GM18873 (cell line): ENCODE data around the gene PNMA6E.

Source experiments
- ATAC-seq: cut with Tn5 transposase; IDR thresholded peaks from one replicate; pipeline ENCODE4 v1.9.1; 2021; ENCODE audit warnings: mild to moderate bottlenecking, moderate library complexity, moderate number of reproducible peaks; ENCODE audit not compliant: unreplicated experiment, low FRiP score

The PNMA6E gene

GRCh38 chrX:153365670-153366069 lies 35.5 kb downstream of the PNMA6E start:
- peak; percentile 50 for ATAC-seq

- no peak for ATAC-seq
Measured at GRCh38 chrX:153361781-153362397, 39.3 kb downstream of the PNMA6E start.

GRCh38 chrX:153357877-153358276 lies 43.3 kb downstream of the PNMA6E start:
- ATAC-seq = no peak

GRCh38 chrX:153353416-153353815 lies 47.7 kb downstream of the PNMA6E start:
- no peak for ATAC-seq

- ATAC-seq = no peak
Measured at GRCh38 chrX:153352858-153353257, 48.3 kb downstream of the PNMA6E start.

DNA sequence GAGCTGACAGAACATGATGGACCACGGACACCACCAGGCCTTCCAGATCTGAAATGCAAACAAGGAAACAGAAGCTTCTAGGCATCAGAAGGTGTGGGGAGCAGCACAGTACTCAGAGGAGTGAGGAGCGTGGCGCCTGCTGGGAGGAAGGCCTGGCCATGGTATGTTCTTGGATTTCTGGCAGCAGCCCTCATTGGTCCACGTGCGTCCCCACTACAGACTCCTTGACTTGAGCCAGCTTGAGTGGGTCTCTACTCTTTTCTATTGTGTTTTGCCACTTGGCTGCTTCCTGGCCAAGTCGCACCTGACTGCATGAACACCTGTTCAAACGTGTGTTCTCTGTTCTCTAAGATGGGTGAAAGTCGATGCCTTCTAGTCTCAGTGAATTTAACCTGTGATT lies 49.2 kb downstream of the PNMA6E start:
- no peak for ATAC-seq

GRCh38 chrX:153349952-153350351 lies 51.2 kb downstream of the PNMA6E start:
- no peak for ATAC-seq

- no peak for ATAC-seq
Measured at GRCh38 chrX:153348421-153348820, 52.7 kb downstream of the PNMA6E start.

DNA sequence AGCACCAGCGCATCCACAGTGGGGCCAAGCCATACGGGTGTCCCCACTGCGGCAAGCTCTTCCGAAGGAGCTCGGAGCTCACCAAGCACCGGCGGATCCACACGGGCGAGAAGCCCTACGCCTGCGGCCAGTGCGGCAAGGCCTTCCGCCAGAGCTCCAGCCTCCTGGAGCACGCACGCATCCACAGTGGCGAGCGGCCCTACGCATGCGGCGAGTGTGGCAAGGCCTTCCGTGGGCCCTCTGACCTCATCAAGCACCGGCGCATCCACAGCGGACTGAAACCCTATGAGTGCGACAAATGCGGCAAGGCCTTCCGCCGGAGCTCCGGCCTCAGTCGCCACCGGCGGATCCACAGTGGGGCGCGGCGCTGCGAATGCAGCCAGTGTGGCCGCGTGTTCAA lies 53.6 kb downstream of the PNMA6E start:
- ATAC-seq = no peak
